ENCODE measurements around the gene GRIP2. TPM values are rescaled to one million over a fixed set of nuclear protein-coding genes. Genes with fewer than 3 reads are reported as not detected.

The GRIP2 gene
- total and polyA plus RNA-seq, 2 donors (not counting 3 experiments of a cell fraction or from before 2014, with no cell fraction given): not detected

GRCh38 chr3:14450922-14451606 lies 89.1 kb downstream of the GRIP2 start:
- H3K4me1 ChIP-seq (ENCODE audit: control insufficient read depth, extremely low read depth, insufficient read depth, low read length): peaks cover 25% of the 10 kb centered on the region
- no peaks in the 10 kb centered on the region for H3K79me2 ChIP-seq (ENCODE audit: control insufficient read depth, insufficient read depth, low read length)
- FAIRE-seq (no peak), DNase-seq (ENCODE audit: low read depth, low spot score) (no peak)
- TF ChIP-seq POLR2AphosphoS5 (IDR thresholded peaks at IDR 0.05; ENCODE audit: insufficient read depth, low read depth, low read length) (no peak), GATA2 (IDR thresholded peaks at IDR 0.05; ENCODE audit: insufficient read depth, insufficient read length, low read depth, low read length) (no peak), FOS (IDR thresholded peaks at IDR 0.05; ENCODE audit: borderline replicate concordance, insufficient read depth, low read length) (no peak), JUN (IDR thresholded peaks at IDR 0.05; ENCODE audit: borderline replicate concordance, insufficient read depth, insufficient read length, low read depth) (no peak), EZH2 (IDR thresholded peaks at IDR 0.05; ENCODE audit: borderline replicate concordance, low read depth, low read length, severe bottlenecking) (no peak), CTCF (IDR thresholded peaks at IDR 0.05; ENCODE audit: extremely low read depth in 1 of 2, insufficient read depth in 1 of 2, low read depth in 1 of 2, low read length in 2 of 2) (no peak), MAX (IDR thresholded peaks at IDR 0.05; ENCODE audit: insufficient read depth, insufficient read length) (no peak), MYC (IDR thresholded peaks at IDR 0.05; ENCODE audit: low read depth, low read length) (no peak), POLR2A (IDR thresholded peaks at IDR 0.05; ENCODE audit: low read depth, low read length) (no peak)
- no TSS peak for BruUV-seq (replicated peaks)
- POLR2A ChIA-PET: interaction anchor here (0.6 to 2.2 kb wide), 3 partner anchors 11 to 337 kb away, joined by 3 to 20 read pairs (median 4); no protein-coding TSS in a partner anchor
- H3K36me3 ChIP-seq (ENCODE audit: control insufficient read depth in 2 of 2, extremely low read depth in 1 of 2, insufficient read depth in 2 of 2, low read length in 2 of 2): peaks cover 9 to 11% of the 10 kb centered on the region in 2 experiments
- no peaks in the 10 kb centered on the region for H3K9me1 ChIP-seq (replicated peaks; ENCODE audit: control insufficient read depth, extremely low read depth, insufficient read depth, low read length)
- H3K9ac ChIP-seq (replicated peaks; ENCODE audit: extremely low read depth, insufficient read depth, low read length): no peak overlapping the region
- no peak overlapping the region for H3K27ac ChIP-seq (ENCODE audit: insufficient read depth, low read depth, low read length)
- no peak overlapping the region for H3K4me2 ChIP-seq (ENCODE audit: insufficient read depth, low read length)
- dilution Hi-C loops (cut with MboI; ENCODE audit: extremely low pct_ligation_motif_present, low sequenced_read_pairs): no loop called here
- no peaks in the 10 kb centered on the region for H4K20me1 ChIP-seq (replicated peaks; ENCODE audit: control insufficient read depth, extremely low read depth, insufficient read depth, low read length)
- no peak overlapping the region for H2AFZ ChIP-seq (ENCODE audit: low read depth, low read length)
- intact Hi-C loops (cut with micrococcal nuclease): loop anchor here (5.0 kb wide), 1 partner anchor 309 kb away; no protein-coding TSS in a partner anchor
- no peaks in the 10 kb centered on the region for H3K27me3 ChIP-seq (ENCODE audit: control insufficient read depth in 2 of 2, insufficient read depth in 2 of 2, low read length in 2 of 2)
- no peak overlapping the region for H3K4me3 ChIP-seq (replicated peaks in 1 of 3; ENCODE audit: insufficient read depth in 1 of 3, low read depth in 1 of 3, low read length in 3 of 3)
- no peaks in the 10 kb centered on the region for H3K9me3 ChIP-seq (replicated peaks; ENCODE audit: control insufficient read depth, insufficient read depth, low read length)
- CTCF ChIA-PET: interaction anchor here (0.7 to 4.0 kb wide), 3 partner anchors 10 to 26 kb away, joined by 3 to 34 read pairs (median 26); no protein-coding TSS in a partner anchor

All from endothelial cell of umbilical vein (primary cell).